CD4-positive, alpha-beta T cell treated with Interleukin-6 for 4 hours (primary cell): ENCODE measurements around the gene WWC2.

Experiments
- DNase-seq: peaks from one replicate; pipeline ENCODE4 v3.0.0-alpha.2; 2020; ENCODE audit warnings: mixed read lengths

Gene WWC2

GRCh38 chr4:183098723-183099536 is at the start of gene WWC2:
Gene WWC2 (plus strand): TSS chr4:183099257. CDS start chr4:183099492, 235 bp downstream.
- DNase-seq = peak; percentile 80

GRCh38 chr4:183053681-183054080 is 45.4 kb upstream of the WWC2 start:
- DNase-seq = no peak

- DNase-seq = no peak
Measured at GRCh38 chr4:183057255-183057654, 41.8 kb upstream of the WWC2 start.

GRCh38 chr4:183059797-183060196 is 39.3 kb upstream of the WWC2 start:
- DNase-seq = no peak

GRCh38 chr4:183068502-183068901 is 30.6 kb upstream of the WWC2 start:
- no peak for DNase-seq

DNA sequence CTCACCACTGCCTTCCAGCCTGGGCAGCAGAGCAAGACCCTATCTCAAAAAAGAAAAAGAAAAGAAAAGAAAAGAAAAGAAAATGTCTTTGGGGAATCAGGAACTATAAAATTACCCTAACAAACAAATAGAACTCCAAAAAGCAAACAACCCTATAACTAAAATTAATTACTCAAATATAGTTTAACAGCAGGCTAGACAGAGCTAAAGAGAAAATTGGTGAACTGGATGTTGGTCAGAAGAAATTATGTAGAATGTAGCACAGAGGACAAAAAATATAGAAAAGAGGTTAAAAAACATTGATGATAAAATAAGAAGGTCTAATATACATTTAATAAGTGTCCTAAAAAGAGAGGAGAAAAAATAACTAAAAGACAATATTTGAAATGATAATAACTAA is 27.8 kb upstream of the WWC2 start:
- DNase-seq = no peak

GRCh38 chr4:183072176-183072575 is 26.9 kb upstream of the WWC2 start:
- no peak for DNase-seq

DNA sequence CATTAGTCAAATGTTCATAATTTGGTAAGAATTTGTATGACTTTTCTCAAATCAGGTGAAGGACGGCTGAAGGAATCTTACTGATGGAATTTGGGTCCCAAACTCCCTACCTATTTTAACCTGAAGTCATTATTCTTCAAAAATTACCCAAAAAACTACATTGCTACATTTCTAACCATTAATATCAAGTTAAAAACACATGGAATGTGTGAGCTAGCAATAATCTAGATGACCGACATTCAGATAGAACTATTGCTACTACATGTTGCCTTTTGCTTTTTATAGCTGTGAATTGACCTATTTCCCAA is 25.3 kb upstream of the WWC2 start:
- DNase-seq = no peak

DNA sequence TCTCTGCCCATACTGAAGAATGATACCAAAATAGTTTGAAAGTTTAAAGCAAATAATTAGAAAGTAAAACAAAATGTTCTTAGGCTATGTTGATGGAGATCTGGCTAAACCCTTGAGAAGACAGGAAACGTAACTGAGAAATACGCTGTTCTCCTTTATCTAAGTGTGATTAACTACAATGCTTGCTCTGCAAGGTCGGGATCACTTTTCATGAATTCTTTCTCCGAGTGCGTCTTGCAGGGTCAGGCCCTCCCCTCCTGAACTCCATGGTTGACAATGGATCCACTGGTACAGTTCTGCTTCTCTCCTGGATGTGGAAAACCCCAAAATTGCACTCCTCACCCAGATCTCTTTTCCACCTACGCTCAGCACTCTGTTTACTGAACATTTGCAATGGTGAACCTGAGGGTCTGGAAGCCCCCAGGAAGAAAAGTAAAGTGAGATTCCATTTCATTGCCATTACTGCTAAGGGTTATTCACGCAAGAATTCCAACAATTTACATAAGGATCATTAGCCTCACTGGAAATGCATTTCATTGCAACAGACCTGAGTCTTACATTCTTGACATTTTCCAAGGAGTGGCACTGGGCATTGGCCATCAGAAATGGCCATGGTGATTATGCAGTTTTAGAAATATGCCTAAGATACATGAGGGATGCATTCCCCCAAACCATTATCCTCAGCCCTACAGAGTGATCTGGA is 24.6 kb upstream of the WWC2 start:
- DNase-seq = no peak

DNA sequence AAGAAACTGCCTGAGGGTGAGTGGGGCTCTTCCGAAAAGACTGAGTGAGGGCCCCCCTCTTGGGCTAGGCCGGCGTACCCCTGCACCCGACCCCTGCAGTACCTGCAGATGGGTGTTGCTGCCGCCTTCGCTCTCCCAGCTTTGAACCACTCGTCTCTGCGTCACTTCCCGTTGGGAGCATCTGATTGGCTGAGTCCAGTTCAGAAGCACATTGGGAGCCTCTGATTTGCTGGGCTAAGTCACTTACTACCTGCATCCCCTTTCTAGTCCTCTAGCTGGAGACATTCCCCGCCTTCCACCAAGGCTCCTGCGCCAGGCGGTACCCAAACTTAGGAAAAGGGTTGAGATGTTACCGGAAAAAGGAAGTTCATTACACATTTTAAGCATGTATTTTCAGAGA is 20.4 kb upstream of the WWC2 start:
- DNase-seq = no peak

- no peak for DNase-seq
Measured at GRCh38 chr4:183080372-183081115, 18.5 kb upstream of the WWC2 start.

- DNase-seq = no peak
Measured at GRCh38 chr4:183081116-183081469, 18.0 kb upstream of the WWC2 start.

DNA sequence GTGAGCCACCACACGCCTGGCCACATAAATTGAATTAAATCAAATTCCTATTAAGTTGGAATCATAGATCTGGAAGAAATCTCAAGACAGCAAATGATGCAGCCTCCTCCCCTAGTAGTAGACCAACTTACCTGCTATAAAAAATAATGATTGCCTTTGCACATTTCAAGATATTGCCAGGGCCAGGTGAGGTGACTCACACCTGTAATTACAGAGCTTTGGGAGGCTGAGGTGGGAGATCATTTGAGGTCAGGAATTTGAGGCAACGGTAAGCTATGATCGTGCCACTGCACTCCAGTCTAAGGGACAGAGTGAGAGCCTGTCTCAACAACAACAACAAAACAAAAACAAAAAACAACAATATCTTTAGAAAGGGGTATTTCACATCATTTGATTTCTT is 17.0 kb upstream of the WWC2 start:
- DNase-seq = no peak

- DNase-seq = no peak
Measured at GRCh38 chr4:183094393-183095198, 4.5 kb upstream of the WWC2 start.

DNA sequence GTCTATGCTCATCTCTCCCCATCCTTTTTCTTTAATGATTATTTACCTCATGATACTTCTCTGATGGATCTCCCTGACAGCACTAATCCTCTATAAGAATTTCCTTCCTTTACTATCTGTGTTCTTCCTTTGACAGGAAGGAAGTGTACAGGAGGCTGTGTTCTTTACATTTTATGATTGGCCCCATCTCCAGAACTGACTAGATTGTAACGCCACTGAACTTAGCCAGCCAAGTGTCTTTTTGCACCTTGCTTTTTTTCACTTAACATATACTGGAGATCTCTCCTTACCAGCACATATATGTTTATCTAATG is 3.9 kb upstream of the WWC2 start:
- DNase-seq = no peak

DNA sequence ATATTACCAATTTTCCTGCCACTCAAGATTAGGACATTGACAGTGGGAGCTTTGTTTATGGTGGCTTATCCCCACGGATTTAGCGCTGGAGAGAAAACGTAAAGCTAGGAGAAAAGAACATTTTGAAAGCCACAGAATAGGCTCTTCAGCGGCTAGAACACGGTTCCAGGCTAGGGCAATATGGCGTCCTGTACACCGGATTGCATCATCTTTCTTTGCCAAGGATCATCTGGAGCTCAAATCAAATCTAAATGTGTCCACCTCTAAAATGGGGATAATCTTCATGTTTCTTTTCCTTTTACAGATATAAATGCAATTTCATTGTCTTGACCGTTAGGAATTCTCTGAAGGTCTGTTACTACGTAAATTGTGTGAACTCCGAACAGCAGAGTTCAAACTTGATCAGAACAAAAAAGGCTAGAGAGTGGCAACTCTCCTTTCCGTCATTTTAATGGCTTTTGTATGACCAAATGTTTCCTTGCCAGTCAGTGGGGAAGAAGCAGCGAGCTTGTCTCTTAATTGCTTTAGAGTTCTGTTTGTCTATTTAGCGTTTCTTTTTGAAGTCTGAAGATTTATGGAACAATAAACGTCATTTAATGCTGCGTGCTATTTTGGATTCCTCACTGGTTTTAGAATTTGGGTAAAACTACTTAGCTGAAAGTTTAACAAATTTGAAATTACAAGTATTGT is 2.6 kb upstream of the WWC2 start:
- DNase-seq = no peak

DNA sequence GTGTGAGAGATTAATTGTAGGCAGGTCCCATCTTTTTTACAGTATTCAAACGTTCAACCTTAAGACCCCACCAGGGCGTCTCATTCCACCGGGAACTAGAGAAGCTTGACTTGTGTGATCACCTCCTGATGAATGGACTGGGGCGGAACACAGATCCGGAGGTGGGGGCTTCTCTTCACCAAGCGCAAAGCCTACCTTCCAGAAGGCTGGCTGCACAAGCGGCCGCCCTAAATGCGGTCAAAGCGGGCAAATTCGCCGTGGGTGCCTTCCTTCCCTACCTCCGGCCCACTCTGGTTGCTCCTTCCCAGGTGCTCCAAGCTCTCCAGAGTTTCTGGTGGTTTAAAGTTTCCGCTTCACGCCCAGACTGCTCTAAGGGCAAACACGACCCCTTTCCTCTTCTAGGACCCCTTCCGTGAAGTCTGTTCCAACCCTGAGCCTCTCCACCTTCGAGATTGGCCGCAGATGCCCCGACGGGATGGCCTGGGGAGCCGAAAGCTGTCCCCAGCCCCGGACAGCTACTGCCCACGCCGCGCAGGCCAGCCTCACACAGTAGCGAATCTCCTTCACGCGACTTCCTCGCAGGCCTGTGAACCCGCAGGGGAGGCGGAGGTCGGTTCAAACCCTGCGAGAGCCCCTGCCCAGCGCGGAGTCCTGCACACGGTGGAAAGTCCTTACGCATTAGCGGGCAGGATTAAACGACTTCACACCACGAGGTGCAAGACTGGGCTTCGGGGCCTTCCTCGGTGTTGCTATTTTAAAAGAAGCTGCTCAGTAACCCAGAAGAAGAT is 1.6 kb upstream of the WWC2 start:
- no peak for DNase-seq

GRCh38 chr4:183098019-183098722 is 886 bp upstream of the WWC2 start:
- DNase-seq = peak; percentile 21

DNA sequence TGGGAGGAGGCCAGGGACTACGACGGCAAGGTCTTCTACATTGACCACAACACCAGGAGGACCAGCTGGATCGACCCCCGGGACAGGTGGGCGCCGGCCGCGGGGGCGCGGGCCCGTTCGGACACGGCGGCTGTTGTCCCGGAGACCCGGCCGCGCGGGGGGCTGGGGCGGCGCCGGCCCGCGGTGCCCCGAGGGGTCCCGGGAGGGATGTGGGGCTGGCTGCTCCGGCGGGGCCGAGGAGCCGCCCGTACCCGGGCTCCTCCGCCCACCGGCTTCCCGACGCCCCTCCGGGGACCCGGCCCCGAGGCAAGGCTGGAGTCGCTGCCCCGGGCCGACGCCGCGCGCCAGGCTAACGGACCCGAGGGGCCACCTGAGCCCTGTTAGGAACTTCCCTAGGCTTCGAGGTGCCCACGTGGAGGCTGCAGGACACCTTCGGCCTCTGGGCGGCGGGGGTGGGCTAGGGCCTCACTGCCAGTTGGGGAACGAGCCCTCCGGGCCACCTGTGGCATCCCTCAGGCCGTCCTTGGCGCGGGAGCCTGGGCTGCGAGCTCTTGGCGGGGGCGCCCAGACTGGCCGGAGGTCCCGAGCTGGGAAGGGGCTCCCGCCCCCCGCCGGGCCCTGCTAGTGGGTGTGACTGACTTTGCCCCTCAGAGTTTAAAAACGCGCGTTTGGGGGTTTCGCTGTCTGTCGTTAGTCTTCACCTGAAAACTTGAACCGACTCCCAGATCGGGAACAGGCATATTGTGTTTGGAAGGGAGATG is 660 bp downstream of the WWC2 start:
- DNase-seq = peak; percentile 5

- no peak for DNase-seq
Measured at GRCh38 chr4:183100298-183100599, 1.2 kb downstream of the WWC2 start.

DNA sequence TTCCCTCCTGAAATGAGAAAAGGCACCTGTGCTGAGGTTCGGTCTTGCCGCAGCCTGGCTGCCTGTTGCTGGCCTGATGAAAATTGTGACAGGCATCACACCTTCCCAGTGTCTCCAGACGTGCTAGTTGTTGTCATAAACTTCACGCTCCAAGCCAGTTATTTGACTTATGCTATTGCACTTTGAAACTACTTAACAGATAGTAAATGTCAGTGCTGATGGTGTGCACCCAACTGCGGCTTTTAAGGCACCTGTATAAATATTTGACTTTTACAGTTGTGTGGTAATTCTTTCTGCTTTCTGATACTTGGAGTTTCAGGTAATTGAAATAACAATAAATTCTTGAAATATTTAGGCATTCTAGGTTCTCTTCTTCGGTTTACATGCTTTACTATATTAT is 1.8 kb downstream of the WWC2 start:
- DNase-seq = no peak
